PC-9 (cell line): ENCODE results near the gene TAS1R3. TPM values are rescaled to one million over a fixed set of nuclear protein-coding genes. Genes with fewer than 3 reads are reported as not detected.
A peak's percentile ranks its signal among the peaks of the same experiment; 100 is the strongest.

Source experiments
- BruUV-seq: library from RNA; stranded (reverse); fragments of 400-500 nt; replicated peaks from 2 replicates; lab custom pipeline; 2021; lab: Mats Ljungman, UMichigan
- CTCF ChIA-PET: fragments of 300-600 bp; sonication (Branson Sonifier 250); formaldehyde crosslinking; loops from one replicate; lab custom pipeline; 2022; ENCODE audit warnings: antibody characterized with exemption; lab: Charles Lee
- POLR2A ChIA-PET: fragments of 300-600 bp; sonication (Branson Sonifier 250); formaldehyde crosslinking; loops from one replicate; lab custom pipeline; 2022; ENCODE audit warnings: antibody characterized with exemption; ENCODE audit not compliant: unreplicated experiment; lab: Charles Lee
- DNase-seq, 2 experiments: peaks; one replicate each; pipeline versions ENCODE4 v3.0.0 to v3.0.0-alpha.2; 2015 to 2022; ENCODE audit warnings: mixed read lengths in 1 of 2
- H2AFZ ChIP-seq: fragments of 200-600 bp; sonication (generic); 2 replicates; pipeline ENCODE4 v1.8.1; 2017; ENCODE audit warnings: antibody characterized with exemption
- H3F3A ChIP-seq: fragments of 200-600 bp; sonication (generic); 2 replicates; pipeline ENCODE4 v1.8.1; 2017; ENCODE audit warnings: antibody characterized with exemption, mild to moderate bottlenecking, low read depth; ENCODE audit not compliant: insufficient read depth
- H3K27ac ChIP-seq: fragments of 200-600 bp; sonication (generic); 2 replicates; pipeline ENCODE4 v1.6.1; 2016; ENCODE audit warnings: mixed run types
- H3K27me3 ChIP-seq: fragments of 200-600 bp; sonication (generic); 2 replicates; pipeline ENCODE4 v1.6.1; 2016; ENCODE audit warnings: low read depth, mixed run types; ENCODE audit not compliant: insufficient read depth
- H3K36me3 ChIP-seq: fragments of 200-600 bp; sonication (generic); 2 replicates; pipeline ENCODE4 v1.6.1; 2016; ENCODE audit warnings: low read depth, mixed run types
- H3K4me1 ChIP-seq: fragments of 200-600 bp; sonication (generic); replicated peaks from 2 replicates; pipeline ENCODE4 v1.6.1; 2016; ENCODE audit warnings: mixed run types; ENCODE audit not compliant: insufficient read depth
- H3K4me2 ChIP-seq: fragments of 200-600 bp; sonication (generic); 2 replicates; pipeline ENCODE4 v1.6.1; 2017; ENCODE audit warnings: mixed run types
- H3K4me3 ChIP-seq: fragments of 200-600 bp; sonication (generic); 2 replicates; pipeline ENCODE4 v1.6.1; 2016; ENCODE audit warnings: mixed run types
- H3K79me2 ChIP-seq: fragments of 200-600 bp; sonication (generic); 2 replicates; pipeline ENCODE4 v1.6.1; 2017; ENCODE audit warnings: low read depth, mixed run types
- H3K9me2 ChIP-seq: fragments of 200-600 bp; sonication (generic); 2 replicates; pipeline ENCODE4 v1.8.1; 2017; ENCODE audit warnings: mild to moderate bottlenecking; ENCODE audit not compliant: insufficient read depth
- H3K9me3 ChIP-seq: fragments of 200-600 bp; sonication (generic); 2 replicates; pipeline ENCODE4 v1.8.1; 2016; ENCODE audit warnings: low read depth; ENCODE audit not compliant: insufficient read depth
- H4K20me1 ChIP-seq: fragments of 200-600 bp; sonication (generic); 2 replicates; pipeline ENCODE4 v1.8.1; 2017; ENCODE audit not compliant: insufficient read depth
- EZH2 ChIP-seq: fragments of 200-600 bp; sonication (generic); IDR thresholded peaks from 2 replicates; pipeline ENCODE4 v1.8.0; 2017; ENCODE audit warnings: antibody characterized with exemption, low read depth
- intact Hi-C: fragments of 100-400 bp; cut with micrococcal nuclease; formaldehyde crosslinking; loops from one replicate; pipeline ENCODE4 v1.10.0; 2022; ENCODE audit not compliant: unreplicated experiment
- total RNA-seq: library from RNA; stranded (reverse); gene quantifications from 2 replicates; pipeline ENCODE4 v1.2.3, GENCODE V29; 2021
- TF ChIP-seq, protein P1 (sequence below): fragments of 200-600 bp; sonication (generic); conservative IDR thresholded peaks from 2 replicates; pipeline ENCODE4 v1.6.1; 2017; ENCODE audit warnings: mixed run types, antibody characterized with exemption, mild to moderate bottlenecking, moderate library complexity

Gene TAS1R3
- total RNA-seq, 1 experiment from 2014 or later: 0.57 TPM

DNA sequence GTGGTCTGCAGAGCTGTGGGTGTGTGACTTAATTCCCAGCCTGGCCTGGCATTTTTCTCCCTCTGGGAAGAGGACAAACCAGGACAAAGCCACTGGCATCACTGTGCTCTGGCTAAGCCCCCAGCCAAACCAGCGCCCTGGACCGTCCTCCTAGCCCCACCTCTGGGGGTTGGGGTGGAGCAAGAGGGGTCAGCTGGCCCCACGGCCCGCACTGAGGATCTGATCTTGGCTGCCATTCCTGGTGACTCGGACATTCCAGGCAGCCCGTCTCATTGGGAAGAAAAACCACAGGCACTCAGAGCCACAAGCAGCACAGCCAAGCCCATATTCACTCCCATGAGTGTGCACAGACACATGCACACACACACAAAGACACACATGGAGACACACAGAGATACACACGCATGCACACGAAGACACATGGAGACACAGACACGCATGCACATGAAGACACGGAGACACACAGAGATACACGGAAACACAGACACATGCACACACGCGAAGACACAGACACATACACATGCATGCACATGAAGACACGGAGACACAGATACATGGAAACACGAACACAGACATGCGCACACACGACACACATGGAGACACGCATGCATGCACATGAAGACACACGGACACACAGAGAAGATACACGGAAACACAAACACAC, 29.6 kb downstream of the TAS1R3 start:
- Histone ChIP-seq H3K27ac (peak overlapping the region; percentile 24; the same call in 1 of the 2 replicates), H2AFZ (no peak overlapping the region), H3K9me2 (no peaks in the 10 kb centered on the region), H3K4me3 (no peak overlapping the region), H3F3A (peaks cover 29% of the 10 kb centered on the region; the same call in 1 of the 2 replicates), H3K27me3 (no peaks in the 10 kb centered on the region), H3K4me2 (peak overlapping the region; percentile 62), H3K36me3 (no peaks in the 10 kb centered on the region), H3K4me1 (peaks cover 34% of the 10 kb centered on the region), H3K79me2 (no peaks in the 10 kb centered on the region), H4K20me1 (no peaks in the 10 kb centered on the region), H3K9me3 (no peaks in the 10 kb centered on the region)
- ChIA-PET CTCF (no interaction called here), POLR2A (interaction anchor here (0.6 to 0.8 kb wide), 2 partner anchors 14 to 77 kb away, joined by 4 to 8 read pairs; partner anchors contain the start of gene AURKAIP1)
- peak; percentile 78 to 91 for DNase-seq
- BruUV-seq: no TSS peak
- intact Hi-C loops: no loop called here
- no peak for TF ChIP-seq EZH2
- TF ChIP-seq, protein P1, sequence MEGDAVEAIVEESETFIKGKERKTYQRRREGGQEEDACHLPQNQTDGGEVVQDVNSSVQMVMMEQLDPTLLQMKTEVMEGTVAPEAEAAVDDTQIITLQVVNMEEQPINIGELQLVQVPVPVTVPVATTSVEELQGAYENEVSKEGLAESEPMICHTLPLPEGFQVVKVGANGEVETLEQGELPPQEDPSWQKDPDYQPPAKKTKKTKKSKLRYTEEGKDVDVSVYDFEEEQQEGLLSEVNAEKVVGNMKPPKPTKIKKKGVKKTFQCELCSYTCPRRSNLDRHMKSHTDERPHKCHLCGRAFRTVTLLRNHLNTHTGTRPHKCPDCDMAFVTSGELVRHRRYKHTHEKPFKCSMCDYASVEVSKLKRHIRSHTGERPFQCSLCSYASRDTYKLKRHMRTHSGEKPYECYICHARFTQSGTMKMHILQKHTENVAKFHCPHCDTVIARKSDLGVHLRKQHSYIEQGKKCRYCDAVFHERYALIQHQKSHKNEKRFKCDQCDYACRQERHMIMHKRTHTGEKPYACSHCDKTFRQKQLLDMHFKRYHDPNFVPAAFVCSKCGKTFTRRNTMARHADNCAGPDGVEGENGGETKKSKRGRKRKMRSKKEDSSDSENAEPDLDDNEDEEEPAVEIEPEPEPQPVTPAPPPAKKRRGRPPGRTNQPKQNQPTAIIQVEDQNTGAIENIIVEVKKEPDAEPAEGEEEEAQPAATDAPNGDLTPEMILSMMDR: no peak

DNA sequence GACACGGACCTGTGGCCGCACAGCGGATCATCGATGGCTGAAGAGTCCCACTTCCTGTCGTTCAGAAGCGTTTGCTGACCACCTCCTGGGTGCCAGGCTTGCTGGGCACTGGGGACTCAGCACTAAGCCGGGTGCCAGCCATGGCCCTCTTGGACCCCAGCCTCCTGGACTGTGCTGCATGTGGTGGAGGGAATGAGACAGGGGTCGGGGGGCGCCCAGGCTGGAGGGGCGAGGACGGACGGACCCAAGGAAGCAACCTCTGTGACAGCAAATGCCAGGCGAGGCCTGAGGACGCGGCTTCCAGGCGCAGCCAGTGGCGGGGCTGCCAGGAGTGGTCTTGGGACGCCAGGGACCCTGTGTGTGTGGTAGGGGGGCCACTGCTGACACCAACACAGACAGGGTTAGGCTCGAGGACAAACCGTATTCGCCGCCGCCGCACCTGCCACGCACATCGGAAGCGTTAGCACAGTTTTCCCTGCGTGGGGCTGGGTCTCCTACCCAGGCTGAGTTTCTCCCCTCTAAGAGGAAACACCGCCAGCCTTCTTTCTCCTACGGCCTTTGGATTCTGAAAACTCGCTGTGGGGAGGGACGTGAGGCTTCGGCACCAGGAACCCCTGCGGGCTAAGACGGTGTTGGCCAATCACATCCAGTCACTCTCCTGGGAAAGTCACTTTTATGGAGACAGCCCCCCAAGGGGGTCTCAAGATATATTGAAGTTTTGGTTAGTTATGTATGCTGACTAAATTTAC, 30.3 kb downstream of the TAS1R3 start:
- intact Hi-C loops: no loop called here
- Histone ChIP-seq H3K9me3 (no peaks in the 10 kb centered on the region), H3K9me2 (no peaks in the 10 kb centered on the region), H3K27me3 (no peaks in the 10 kb centered on the region), H3K4me2 (peak overlapping the region; percentile 62), H3K4me1 (peaks cover 34% of the 10 kb centered on the region), H3K27ac (no peak overlapping the region), H3K36me3 (no peaks in the 10 kb centered on the region), H4K20me1 (no peaks in the 10 kb centered on the region), H3K79me2 (no peaks in the 10 kb centered on the region), H3F3A (peaks cover 33% of the 10 kb centered on the region; the same call in 1 of the 2 replicates), H2AFZ (no peak overlapping the region), H3K4me3 (no peak overlapping the region)
- TF ChIP-seq, protein P1: no peak
- TF ChIP-seq EZH2: no peak
- POLR2A ChIA-PET: no interaction called here
- TSS peak; percentile 12 for BruUV-seq
- CTCF ChIA-PET: no interaction called here
- DNase-seq: peak in 1 of 2 experiments; percentile 31

DNA sequence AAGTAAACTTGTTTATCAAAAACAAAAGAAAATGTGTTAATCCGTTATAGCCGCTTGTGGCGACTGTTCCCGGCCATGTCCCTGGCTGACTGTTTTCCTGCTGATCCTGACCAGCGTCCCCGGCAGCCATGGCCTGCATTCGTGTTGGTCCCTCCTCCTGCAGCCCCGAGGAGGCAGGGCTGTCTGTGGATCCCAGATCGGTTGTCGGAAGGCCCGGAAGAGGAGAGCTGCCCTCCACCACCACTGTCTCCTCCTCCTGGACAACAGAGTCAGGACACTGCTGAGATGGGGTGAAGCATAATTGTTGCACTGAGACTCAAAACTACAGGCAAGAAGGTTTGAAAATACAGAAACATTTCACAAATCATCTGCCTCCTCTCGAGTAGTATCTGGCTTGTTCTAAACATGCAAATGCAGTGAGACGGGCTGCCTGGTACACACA, 30.9 kb downstream of the TAS1R3 start:
- no peak for TF ChIP-seq EZH2
- TF ChIP-seq, protein P1: no peak
- H3K79me2 ChIP-seq: no peaks in the 10 kb centered on the region
- intact Hi-C loops: no loop called here

More for the DNA sequence above, 30.9 kb downstream of the TAS1R3 start:
- no peak overlapping the region for H3K4me3 ChIP-seq
- CTCF ChIA-PET: interaction anchor here (0.6 kb wide), 1 partner anchor 302 kb away, joined by 4 read pairs; no protein-coding TSS in a partner anchor
- DNase-seq: no peak
- no peaks in the 10 kb centered on the region for H4K20me1 ChIP-seq
- no TSS peak for BruUV-seq
- no peaks in the 10 kb centered on the region for H3K36me3 ChIP-seq
- POLR2A ChIA-PET: no interaction called here
- H3F3A ChIP-seq: peaks cover 33% of the 10 kb centered on the region; the same call in 1 of the 2 replicates
- no peak overlapping the region for H2AFZ ChIP-seq
- no peaks in the 10 kb centered on the region for H3K27me3 ChIP-seq
- no peaks in the 10 kb centered on the region for H3K9me2 ChIP-seq
- no peak overlapping the region for H3K27ac ChIP-seq
- H3K9me3 ChIP-seq: no peaks in the 10 kb centered on the region
- H3K4me1 ChIP-seq: peaks cover 34% of the 10 kb centered on the region
- H3K4me2 ChIP-seq: no peak overlapping the region
